RWPE1 (cell line): Measurements from ENCODE around the gene CTF1.

ENCODE experiments used
- CTCF ChIA-PET: fragments of 350-600 bp; sonication (Branson Sonifier 250); formaldehyde crosslinking; extraction: SDS; loops from one replicate; lab custom pipeline; 2021; lab: Yijun Ruan, JAX
- POLR2A ChIA-PET: fragments of 400-600 bp; formaldehyde crosslinking; extraction: SDS; loops from one replicate; lab custom pipeline; 2020; ENCODE audit warnings: antibody characterized with exemption; ENCODE audit not compliant: low non-redundant PET; lab: Yijun Ruan, JAX
- DNase-seq: peaks from one replicate; pipeline ENCODE4 v3.0.0; 2012; ENCODE audit warnings: low spot score
- H3K27ac ChIP-seq: fragments of 450-650 bp; 2 replicates; pipeline ENCODE4 v1.5.1; 2017
- CTCF ChIP-seq: fragments of 450-650 bp; conservative IDR thresholded peaks from 2 replicates; pipeline ENCODE4 v1.5.1; 2017; ENCODE audit warnings: low read depth, mild to moderate bottlenecking

The CTF1 gene

DNA sequence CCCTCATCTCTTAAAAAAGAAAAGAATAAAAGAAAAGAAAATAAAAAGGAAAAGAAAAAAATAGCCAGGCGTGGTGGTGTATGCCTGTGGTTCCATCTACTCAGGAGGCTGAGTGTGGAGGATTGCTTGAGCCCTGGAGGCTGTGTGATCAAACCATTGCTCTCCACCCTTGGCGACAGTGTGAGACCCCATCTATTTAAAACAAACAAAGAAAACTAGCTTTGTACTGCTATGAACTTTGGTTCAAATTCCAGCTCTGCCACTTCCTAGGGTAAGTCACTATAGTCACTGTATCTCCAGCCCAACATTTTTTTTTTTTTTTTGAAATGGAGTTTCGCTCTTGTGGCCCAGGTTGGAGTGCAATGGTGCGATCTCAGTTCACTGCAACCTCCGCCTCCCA lies 4.2 kb downstream of the CTF1 start:
- ChIA-PET POLR2A (interaction anchor here (1.0 kb wide), 1 partner anchor 26 kb away, joined by 6 read pairs; no protein-coding TSS in a partner anchor), CTCF (interaction anchor here (0.5 to 3.8 kb wide), 3 partner anchors 26 to 551 kb away, joined by 3 to 47 read pairs (median 6); no protein-coding TSS in a partner anchor)
- no peak for DNase-seq
- TF ChIP-seq CTCF, result no peak
- no peak overlapping the region for H3K27ac ChIP-seq

DNA sequence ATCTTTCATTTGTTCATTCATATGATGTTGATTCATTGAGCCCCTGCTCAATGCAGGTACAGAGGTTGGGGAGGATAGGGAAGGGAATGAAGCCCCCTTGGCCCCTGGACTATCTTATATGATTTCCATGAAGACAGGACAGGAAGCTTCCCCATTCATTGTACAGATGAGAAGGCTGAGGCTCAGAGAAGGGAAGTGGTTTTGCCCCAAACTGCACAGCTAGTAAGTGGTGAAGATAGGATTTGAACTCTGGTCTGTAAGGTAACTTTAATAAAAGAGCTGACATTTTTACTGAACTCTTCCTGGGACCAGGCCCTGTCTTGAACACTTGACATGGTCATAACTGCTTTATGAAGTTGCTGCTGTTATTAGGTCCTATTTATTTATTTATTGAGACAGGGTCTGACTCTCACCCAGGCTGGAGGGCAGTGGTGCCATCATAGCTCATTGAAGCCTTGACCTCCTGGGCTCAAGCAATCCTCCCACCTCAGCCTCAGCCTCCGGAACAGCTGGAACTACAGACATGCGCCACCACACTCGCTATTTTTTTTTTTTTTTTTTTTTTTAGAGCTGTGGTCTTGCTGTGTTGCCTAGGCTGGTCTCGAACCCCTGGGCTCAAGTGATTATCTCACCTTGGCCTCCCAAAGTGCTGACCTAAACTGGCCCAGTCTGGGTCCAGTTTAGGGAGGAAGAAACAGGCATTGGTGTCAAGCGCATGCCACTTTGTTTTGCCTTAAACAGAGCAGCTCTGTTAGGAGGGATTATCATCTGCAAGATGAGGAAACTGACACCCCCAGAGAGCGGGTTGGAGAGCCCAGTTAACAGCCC lies 5.0 kb downstream of the CTF1 start:
- CTCF ChIA-PET, result interaction anchor here (0.8 to 3.8 kb wide), 7 partner anchors 9 to 87 kb away, joined by 3 to 47 read pairs (median 4); no protein-coding TSS in a partner anchor
- no peak for DNase-seq
- peak overlapping the region; percentile 84 for H3K27ac ChIP-seq
- no peak for TF ChIP-seq CTCF
- POLR2A ChIA-PET, result interaction anchor here (0.6 to 1.0 kb wide), 5 partner anchors 8 to 116 kb away, joined by 4 to 6 read pairs (median 4); no protein-coding TSS in a partner anchor

DNA sequence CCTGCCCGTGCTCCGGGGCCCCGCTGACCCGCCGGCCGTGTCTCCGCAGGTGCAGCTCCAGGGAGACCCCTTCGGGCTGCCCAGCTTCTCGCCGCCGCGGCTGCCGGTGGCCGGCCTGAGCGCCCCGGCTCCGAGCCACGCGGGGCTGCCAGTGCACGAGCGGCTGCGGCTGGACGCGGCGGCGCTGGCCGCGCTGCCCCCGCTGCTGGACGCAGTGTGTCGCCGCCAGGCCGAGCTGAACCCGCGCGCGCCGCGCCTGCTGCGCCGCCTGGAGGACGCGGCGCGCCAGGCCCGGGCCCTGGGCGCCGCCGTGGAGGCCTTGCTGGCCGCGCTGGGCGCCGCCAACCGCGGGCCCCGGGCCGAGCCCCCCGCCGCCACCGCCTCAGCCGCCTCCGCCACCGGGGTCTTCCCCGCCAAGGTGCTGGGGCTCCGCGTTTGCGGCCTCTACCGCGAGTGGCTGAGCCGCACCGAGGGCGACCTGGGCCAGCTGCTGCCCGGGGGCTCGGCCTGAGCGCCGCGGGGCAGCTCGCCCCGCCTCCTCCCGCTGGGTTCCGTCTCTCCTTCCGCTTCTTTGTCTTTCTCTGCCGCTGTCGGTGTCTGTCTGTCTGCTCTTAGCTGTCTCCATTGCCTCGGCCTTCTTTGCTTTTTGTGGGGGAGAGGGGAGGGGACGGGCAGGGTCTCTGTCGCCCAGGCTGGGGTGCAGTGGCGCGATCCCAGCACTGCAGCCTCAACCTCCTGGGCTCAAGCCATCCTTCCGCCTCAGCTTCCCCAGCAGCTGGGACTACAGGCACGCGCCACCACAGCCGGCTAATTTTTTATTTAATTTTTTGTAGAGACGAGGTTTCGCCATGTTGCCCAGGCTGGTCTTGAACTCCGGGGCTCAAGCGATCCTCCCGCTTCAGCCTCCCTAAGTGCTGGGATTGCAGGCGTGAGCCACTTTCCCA lies 5.9 kb downstream of the CTF1 start:
- ChIA-PET POLR2A (interaction anchor here (0.6 to 0.9 kb wide), 2 partner anchors 9 to 97 kb away, joined by 4 read pairs; no protein-coding TSS in a partner anchor), CTCF (interaction anchor here (0.8 to 3.8 kb wide), 9 partner anchors 9 to 119 kb away, joined by 3 to 47 read pairs (median 4); no protein-coding TSS in a partner anchor)
- DNase-seq, result peak; percentile 57
- TF ChIP-seq CTCF, result peak; percentile 92
- peak overlapping the region; percentile 84 for H3K27ac ChIP-seq

- ChIA-PET CTCF (interaction anchor here (0.6 to 3.8 kb wide), 6 partner anchors 11 to 940 kb away, joined by 3 to 47 read pairs (median 4); no protein-coding TSS in a partner anchor), POLR2A (no interaction called here)
- peak overlapping the region; percentile 84 for H3K27ac ChIP-seq
These were observed 6.6 kb downstream of the CTF1 start for GRCh38 chr16:30903002-30903401.

DNA sequence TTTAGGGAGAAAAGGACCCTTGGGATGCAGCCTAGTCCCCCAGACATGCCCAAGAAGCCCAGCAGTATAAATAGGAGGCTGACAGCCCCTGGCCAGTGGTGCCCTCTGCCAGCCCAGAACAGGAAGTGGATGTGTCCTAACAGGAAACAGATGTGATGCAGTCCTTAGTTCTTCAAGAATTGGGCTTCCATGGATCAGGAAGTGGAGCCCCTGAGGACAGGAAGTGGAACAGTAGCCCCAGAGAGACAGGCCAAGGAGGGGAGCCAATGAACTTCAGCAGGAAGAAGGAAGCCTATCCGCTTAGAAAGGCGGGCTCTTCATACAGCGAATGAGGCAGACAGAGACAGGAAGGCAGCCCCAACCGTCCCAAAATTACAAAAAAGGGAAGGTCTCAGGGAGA lies 7.2 kb downstream of the CTF1 start:
- no peak for DNase-seq
- ChIA-PET CTCF (interaction anchor here (0.6 to 3.8 kb wide), 2 partner anchors 59 to 940 kb away, joined by 3 to 47 read pairs; no protein-coding TSS in a partner anchor), POLR2A (no interaction called here)
- peak overlapping the region; percentile 84 for H3K27ac ChIP-seq
- no peak for TF ChIP-seq CTCF

More at GRCh38 chr16:30903002-30903401, 6.6 kb downstream of the CTF1 start:
- no peak for DNase-seq
- no peak for TF ChIP-seq CTCF
